K562 (cell line): Measurements from ENCODE around the gene MILR1. TPM values are rescaled to one million over a fixed set of nuclear protein-coding genes. Genes with fewer than 3 reads are reported as not detected.
A peak's percentile ranks its signal among the peaks of the same experiment; 100 is the strongest.

Source experiments
- ATF1 ChIP-seq, 2 experiments: fragments of 450-650 bp in 1 of 2; IDR thresholded peaks; 2 replicates each; pipeline ENCODE4 v1.6.1; 2016; ENCODE audit warnings: missing compliant biosample characterization in 1 of 2, missing genetic modification characterization in 1 of 2
- CEBPG ChIP-seq, 3 experiments: fragments of 200-800 bp in 1 of 3; sonication (Bioruptor generic) in 1 of 3; sonication (generic) in 1 of 3; formaldehyde crosslinking in 1 of 3; IDR thresholded peaks in 2 of 3; conservative IDR thresholded peaks in 1 of 3; 2 replicates each; pipeline versions ENCODE4 v1.6.1 to v1.8.0; 2016 to 2022; ENCODE audit warnings: missing compliant biosample characterization in 2 of 3, missing genetic modification characterization in 2 of 3, mild to moderate bottlenecking in 1 of 3, missing genetic modification reagents in 1 of 3
- CREM ChIP-seq: IDR thresholded peaks from 2 replicates; pipeline ENCODE4 v1.6.1; 2014; ENCODE audit warnings: antibody characterized with exemption, low read depth
- MEIS2 ChIP-seq: fragments of 450-650 bp; IDR thresholded peaks from 2 replicates; pipeline ENCODE4 v1.6.1; 2014; ENCODE audit warnings: mild to moderate bottlenecking; ENCODE audit not compliant: partially characterized antibody
- PKNOX1 ChIP-seq: fragments of 450-650 bp; IDR thresholded peaks from 2 replicates; pipeline ENCODE4 v1.6.1; 2016
- USF1 ChIP-seq: sonication (generic); formaldehyde crosslinking; IDR thresholded peaks from 2 replicates; pipeline ENCODE4 v1.9.0; 2022; ENCODE audit warnings: mild to moderate bottlenecking, missing genetic modification reagents
- ZBTB1 ChIP-seq: sonication (generic); formaldehyde crosslinking; IDR thresholded peaks from 2 replicates; pipeline ENCODE4 v1.8.1; 2023; ENCODE audit warnings: missing genetic modification reagents, low read depth, mild to moderate bottlenecking, borderline replicate concordance
- ZFP91 ChIP-seq: sonication (generic); formaldehyde crosslinking; IDR thresholded peaks from 2 replicates; pipeline ENCODE4 v1.8.0; 2022; ENCODE audit warnings: mild to moderate bottlenecking, missing genetic modification reagents
- ZNF318 ChIP-seq, 2 experiments: fragments of 450-650 bp; IDR thresholded peaks; 2 replicates each; pipeline ENCODE4 v1.6.1; 2016; ENCODE audit warnings: mild to moderate bottlenecking in 2 of 2, borderline replicate concordance in 1 of 2, low read depth in 1 of 2, moderate library complexity in 1 of 2
- polyA plus RNA-seq, 8 experiments: library from polyadenylated mRNA; depleted of rRNA in 4 of 8; stranded (reverse) in 5 of 8; unstranded in 3 of 8; fragments of >200 nt; fragmentation: Nextera tagmentation in 2 of 8; fragmentation: Illumina TruSeq in 1 of 8; extraction: Ambion mirVana in 2 of 8; extraction: Trizol in 1 of 8; gene quantifications; 2 replicates each; pipeline versions ENCODE4 v1.2.1 to v1.2.3, GENCODE V29; 2011 to 2014; ENCODE audit warnings: inconsistent platforms in 1 of 8, missing spikeins in 1 of 8
- total RNA-seq, 7 experiments: library from RNA; depleted of rRNA in 6 of 7; stranded (reverse); fragments of >200 nt in 6 of 7; fragmentation: Illumina TruSeq in 2 of 7; extraction: Trizol in 2 of 7; gene quantifications; 2 replicates each; pipeline versions ENCODE4 v1.2.1 to v1.2.3, GENCODE V29; 2011 to 2021; ENCODE audit warnings: low replicate concordance in 1 of 7

Gene MILR1
- total and polyA plus RNA-seq, 9 of the 15 experiments (the other 6 are each of a cell fraction or from before 2014, with no cell fraction given) = 3.8 to 14.1 (median 7.1) TPM

GRCh38 chr17:64492481-64493109, 43.7 kb downstream of the MILR1 start (continued):
- TF ChIP-seq ZNF318 (IDR thresholded peaks at IDR 0.05; ENCODE audit: borderline replicate concordance in 1 of 2, low read depth in 1 of 2) (no peak), PKNOX1 (peak; percentile 28; the same call in 1 of the 2 replicates), CEBPG (CRISPR knock-in tag; IDR thresholded peaks at IDR 0.05) (no peak), CEBPG (tag; conservative IDR thresholded peaks at IDR 0.05 in 1 of 2, IDR thresholded peaks at IDR 0.05 in 1 of 2) (peak; percentile 70 to 81), ZBTB1 (CRISPR knock-in tag) (no peak), USF1 (CRISPR knock-in tag) (no peak), ZFP91 (CRISPR knock-in tag) (no peak), CREM (peak; percentile 65; the same call in 1 of the 2 replicates), ATF1 (CRISPR knock-in tag; IDR thresholded peaks at IDR 0.05) (no peak), ATF1 (tag; IDR thresholded peaks at IDR 0.05) (peak; percentile 69), MEIS2 (peak; percentile 33)
- TF ChIP-seq, all 486 proteins: peak for 12
